Measurements from ENCODE around the gene HELB. TPM values are rescaled to one million over a fixed set of nuclear protein-coding genes. Genes with fewer than 3 reads are reported as not detected.
A peak's percentile ranks its signal among the peaks of the same experiment; 100 is the strongest.

HELB gene
- total RNA-seq (1 to 10 TPM; 3.8 to 6.4 TPM), polyA plus RNA-seq (ENCODE audit: insufficient read length in 6 of 6) (1 to 10 TPM; 4.2 to 7.7 (median 6.6) TPM)
- long read RNA-seq, donor 1: 0 reads
- long read RNA-seq, donor 2, full-length matches to known transcripts: 1 of 7 reads
- long read RNA-seq, donor 2, partial matches to known transcripts: 6 of 7 reads
- long read RNA-seq, donor 2, other reads (novel, unspliced or antisense): 0 of 7 reads
- long read RNA-seq, donor 3, full-length matches to known transcripts: 1 of 1 reads
- long read RNA-seq, donor 3, partial matches to known transcripts: 0 of 1 reads
- long read RNA-seq, donor 3, other reads (novel, unspliced or antisense): 0 of 1 reads
- long read RNA-seq, donor 4: 0 reads
- long read RNA-seq, donor 5: 0 reads
- long read RNA-seq, donor 6: 0 reads
- long read RNA-seq, donor 7: 0 reads
- long read RNA-seq, donor 8: 0 reads
- long read RNA-seq, donor 9: 0 reads
- long read RNA-seq, donor 10, partial matches to known transcripts: 0 of 1 reads
- long read RNA-seq, donor 10, other reads (novel, unspliced or antisense): 1 of 1 reads
- long read RNA-seq, donor 11: 0 reads
- long read RNA-seq, donor 12: 0 reads

GRCh38 chr12:66301944-66302826, at the start of gene HELB:
TSS of gene HELB (plus strand) at chr12:66302493. CDS start at chr12:66302604, 111 bp downstream.
- TF ChIP-seq CTCF (IDR thresholded peaks at IDR 0.05): no peak
- DNase-seq: peak; percentile 95 to 99 (median 98)
- intact Hi-C loops (cut with DNase I): no loop called here
- H3K36me3 ChIP-seq: no peaks in the 10 kb centered on the region
- no peaks in the 10 kb centered on the region for H3K9me3 ChIP-seq
- H3K4me1 ChIP-seq: peaks cover 0 to 25% of the 10 kb centered on the region in 2 donors
- peak within 1 kb of the TSS; percentile 50 to 73 for H3K4me3 ChIP-seq
- H3K27me3 ChIP-seq: no peaks in the 10 kb centered on the region
- ATAC-seq: peak; percentile 100
- peak within 1 kb of the TSS; percentile 69 to 80 for H3K27ac ChIP-seq

- DNase-seq (no peak), ATAC-seq (no peak)
- TF ChIP-seq CTCF (IDR thresholded peaks at IDR 0.05): no peak
- intact Hi-C loops (cut with DNase I): no loop called here
- Histone ChIP-seq H3K27me3 (no peaks in the 10 kb centered on the region), H3K4me1 (no peaks in the 10 kb centered on the region), H3K9me3 (no peaks in the 10 kb centered on the region), H3K27ac (no peak overlapping the region), H3K36me3 (peaks cover 0 to 50% of the 10 kb centered on the region in 2 donors), H3K4me3 (no peak overlapping the region)
These were observed 49.5 kb upstream of the HELB start for GRCh38 chr12:66252771-66253170.

GRCh38 chr12:66255737-66256136, 46.6 kb upstream of the HELB start:
- no peaks in the 10 kb centered on the region for H3K27me3 ChIP-seq
- intact Hi-C loops (cut with DNase I): no loop called here
- no peak for DNase-seq
- ATAC-seq: no peak
- H3K9me3 ChIP-seq: no peaks in the 10 kb centered on the region
- no peak for TF ChIP-seq CTCF (IDR thresholded peaks at IDR 0.05)
- peaks cover 0 to 21% of the 10 kb centered on the region in 2 donors for H3K36me3 ChIP-seq
- no peaks in the 10 kb centered on the region for H3K4me1 ChIP-seq
- no peak overlapping the region for H3K4me3 ChIP-seq
- H3K27ac ChIP-seq: no peak overlapping the region

GRCh38 chr12:66258011-66258410, 44.3 kb upstream of the HELB start:
- no peaks in the 10 kb centered on the region for H3K4me1 ChIP-seq
- intact Hi-C loops (cut with DNase I): no loop called here
- H3K27ac ChIP-seq: no peak overlapping the region
- no peaks in the 10 kb centered on the region for H3K9me3 ChIP-seq
- no peaks in the 10 kb centered on the region for H3K36me3 ChIP-seq
- TF ChIP-seq CTCF (IDR thresholded peaks at IDR 0.05): no peak
- ATAC-seq (no peak), DNase-seq (no peak)
- H3K27me3 ChIP-seq: no peaks in the 10 kb centered on the region
- no peak overlapping the region for H3K4me3 ChIP-seq

Data from left lung (tissue), 14 donors.